Gastrocnemius medialis (tissue), 4 donors: ENCODE data around the gene NSMCE1.

ENCODE experiments used
- CTCF ChIP-seq, 5 experiments: fragments of 450-650 bp in 3 of 5; fragments of 200-600 bp in 2 of 5; sonication (generic) in 2 of 5; IDR thresholded peaks in 4 of 5; conservative IDR thresholded peaks in 1 of 5; 1 replicate in 4 of 5; 2 replicates in 1 of 5; pipeline ENCODE4 v1.5.1; 2016 to 2019; ENCODE audit warnings: antibody characterized with exemption in 5 of 5, mild to moderate bottlenecking in 3 of 5, moderate library complexity in 3 of 5
- POLR2A ChIP-seq, 2 donors: fragments of 450-650 bp; IDR thresholded peaks; one replicate each; pipeline ENCODE4 v1.6.1; 2017; ENCODE audit warnings: antibody characterized with exemption in 2 of 2, mild to moderate bottlenecking in 2 of 2, moderate library complexity in 2 of 2

- no peak for TF ChIP-seq CTCF (IDR thresholded peaks at IDR 0.05 in 4 of 5, conservative IDR thresholded peaks at IDR 0.05 in 1 of 5)
- TF ChIP-seq POLR2A (IDR thresholded peaks at IDR 0.05), result no peak
These were observed 36.3 kb downstream of the NSMCE1 start for GRCh38 chr16:27232061-27232900.
